Thyroid gland (tissue), 4 donors: ENCODE results near the gene OLA1. TPM values are rescaled to one million over a fixed set of nuclear protein-coding genes. Genes with fewer than 3 reads are reported as not detected.

ENCODE experiments used
- DNase-seq, 2 donors: peaks; one replicate each; pipeline ENCODE4 v3.0.0-alpha.2; 2019
- H3K27ac ChIP-seq, 3 donors: fragments of 200-600 bp; sonication (generic); 1 replicate in 2 of 3; 2 replicates in 1 of 3; pipeline ENCODE4 v1.5.1; 2016 to 2019; ENCODE audit warnings: mild to moderate bottlenecking in 1 of 3, moderate library complexity in 1 of 3
- H3K27me3 ChIP-seq: fragments of 200-600 bp; sonication (generic); one replicate; pipeline ENCODE4 v1.5.1; 2019
- H3K36me3 ChIP-seq, 2 donors: fragments of 200-600 bp; sonication (generic); one replicate each; pipeline ENCODE4 v1.5.1; 2016 to 2019
- H3K4me1 ChIP-seq, 2 donors: fragments of 200-600 bp; sonication (generic); one replicate each; pipeline ENCODE4 v1.5.1; 2017 to 2019
- H3K4me3 ChIP-seq, 3 donors: fragments of 200-600 bp; sonication (generic); replicated peaks in 1 of 3; 1 replicate in 2 of 3; 2 replicates in 1 of 3; pipeline ENCODE4 v1.5.1; 2016; ENCODE audit warnings: mild to moderate bottlenecking in 1 of 3
- H3K9me3 ChIP-seq: fragments of 200-600 bp; sonication (generic); one replicate; pipeline ENCODE4 v1.5.1; 2017
- CTCF ChIP-seq, 6 experiments: fragments of 200-600 bp in 3 of 6; fragments of 450-650 bp in 3 of 6; sonication (generic) in 3 of 6; IDR thresholded peaks; one replicate each; pipeline ENCODE4 v1.5.1; 2016 to 2019; ENCODE audit warnings: antibody characterized with exemption in 6 of 6, mild to moderate bottlenecking in 2 of 6, inconsistent platforms in 1 of 6, moderate library complexity in 1 of 6
- POLR2A ChIP-seq, 2 donors: fragments of 450-650 bp; IDR thresholded peaks; one replicate each; pipeline ENCODE4 v1.6.1; 2017; ENCODE audit warnings: antibody characterized with exemption in 2 of 2, mild to moderate bottlenecking in 2 of 2, moderate library complexity in 1 of 2
- WGBS, 2 donors: methylation state at CpG; one replicate each; pipeline ENCODE4 v1.1.5; 2017; 5-methylcytosine and 5-hydroxymethylcytosine counted together
- intact Hi-C: fragments of 100-400 bp; cut with DNase I; formaldehyde crosslinking; loops from one replicate; pipeline ENCODE4 v1.15.1; 2023
- total RNA-seq, 4 donors: library from RNA; depleted of rRNA; stranded (reverse); fragments of >200 nt; gene quantifications; one replicate each; pipeline ENCODE4 v1.2.3, GENCODE V29; 2016

Gene OLA1
- 10 to 100 TPM; 51.8 to 68.5 (median 53.5) TPM for total RNA-seq

GRCh38 chr2:174248187-174248997 is at the start of gene OLA1:
TSS of gene OLA1 (minus strand) at chr2:174248532. CDS start at chr2:174246815, 1,717 bp downstream.
- TF ChIP-seq CTCF (IDR thresholded peaks at IDR 0.05) (peak in 4 of 6 experiments; percentile 8 to 17 (median 10)), POLR2A (IDR thresholded peaks at IDR 0.05) (peak in 1 of 2 donors; percentile 83)
- peaks cover 10 to 11% of the 10 kb centered on the region in 2 donors for H3K4me1 ChIP-seq
- H3K9me3 ChIP-seq = no peaks in the 10 kb centered on the region
- peak within 1 kb of the TSS; percentile 71 to 88 (median 76) for H3K4me3 ChIP-seq
- H3K36me3 ChIP-seq = no peaks in the 10 kb centered on the region
- 0% methylated on average over 5 to 19 of the region's 85 CpGs for WGBS, 2 donors
- H3K27me3 ChIP-seq = no peaks in the 10 kb centered on the region
- peak within 1 kb of the TSS in 2 of 3 donors; percentile 66 to 68 for H3K27ac ChIP-seq
- intact Hi-C loops = no loop called here
- DNase-seq = peak; percentile 96

GRCh38 chr2:174292908-174293307 is 44.6 kb upstream of the OLA1 start:
- Histone ChIP-seq H3K4me3 (no peak overlapping the region), H3K27ac (no peak overlapping the region), H3K9me3 (no peaks in the 10 kb centered on the region), H3K36me3 (no peaks in the 10 kb centered on the region), H3K27me3 (no peaks in the 10 kb centered on the region), H3K4me1 (no peaks in the 10 kb centered on the region)
- WGBS, 2 donors = 91 to 98% methylated on average over 1 of the region's 1 CpG
- intact Hi-C loops = no loop called here
- TF ChIP-seq CTCF (IDR thresholded peaks at IDR 0.05) (no peak), POLR2A (IDR thresholded peaks at IDR 0.05) (no peak)
- DNase-seq = no peak

GRCh38 chr2:174286172-174286571 is 37.8 kb upstream of the OLA1 start:
- Histone ChIP-seq H3K36me3 (no peaks in the 10 kb centered on the region), H3K4me3 (no peak overlapping the region), H3K9me3 (no peaks in the 10 kb centered on the region), H3K27me3 (no peaks in the 10 kb centered on the region), H3K27ac (no peak overlapping the region), H3K4me1 (no peaks in the 10 kb centered on the region)
- TF ChIP-seq CTCF (IDR thresholded peaks at IDR 0.05) (no peak), POLR2A (IDR thresholded peaks at IDR 0.05) (no peak)
- intact Hi-C loops = no loop called here
- DNase-seq = no peak
- WGBS, 2 donors = 98 to 100% methylated on average over 2 of the region's 2 CpGs

- Histone ChIP-seq H3K27me3 (no peaks in the 10 kb centered on the region), H3K9me3 (no peaks in the 10 kb centered on the region), H3K4me3 (no peak overlapping the region), H3K36me3 (no peaks in the 10 kb centered on the region), H3K4me1 (no peaks in the 10 kb centered on the region), H3K27ac (no peak overlapping the region)
- TF ChIP-seq CTCF (IDR thresholded peaks at IDR 0.05) = no peak
- no peak for TF ChIP-seq POLR2A (IDR thresholded peaks at IDR 0.05)
- intact Hi-C loops = no loop called here
- 81 to 83% methylated on average over 2 of the region's 2 CpGs for WGBS, 2 donors
- DNase-seq = no peak
Observed at GRCh38 chr2:174282441-174282840, 34.1 kb upstream of the OLA1 start.

GRCh38 chr2:174281736-174282135 is 33.4 kb upstream of the OLA1 start:
- Histone ChIP-seq H3K4me1 (no peaks in the 10 kb centered on the region), H3K27ac (no peak overlapping the region), H3K9me3 (no peaks in the 10 kb centered on the region), H3K36me3 (no peaks in the 10 kb centered on the region), H3K4me3 (no peak overlapping the region), H3K27me3 (no peaks in the 10 kb centered on the region)
- no peak for DNase-seq
- TF ChIP-seq POLR2A (IDR thresholded peaks at IDR 0.05) (no peak), CTCF (IDR thresholded peaks at IDR 0.05) (no peak)
- intact Hi-C loops = no loop called here
- WGBS, 2 donors = 57 to 69% methylated on average over 1 of the region's 1 CpG
